Activated CD4-positive, alpha-beta T cell treated with anti-CD3 and anti-CD28 coated beads for 36 hours (primary cell): ENCODE results near the gene CEACAM19. TPM values are rescaled to one million over a fixed set of nuclear protein-coding genes. Genes with fewer than 3 reads are reported as not detected.

Source experiments
- ATAC-seq: fragments of 200-7000 bp; cut with Tn5 transposase; one replicate; pipeline ENCODE4 v1.10.0; 2021; ENCODE audit warnings: mild to moderate bottlenecking, moderate library complexity
- CTCF ChIA-PET: fragments of 350-600 bp; sonication (Branson Sonifier 250); formaldehyde crosslinking; loops from one replicate; lab custom pipeline; 2021; ENCODE audit warnings: antibody characterized with exemption; lab: Charles Lee
- POLR2A ChIA-PET: fragments of 350-600 bp; sonication (Branson Sonifier 250); formaldehyde crosslinking; loops from one replicate; lab custom pipeline; 2021; ENCODE audit warnings: antibody characterized with exemption, inconsistent platforms; lab: Charles Lee
- DNase-seq: peaks from one replicate; pipeline ENCODE4 v3.0.0-alpha.2; 2020
- H3K27ac Mint-ChIP-seq: one replicate; pipeline ENCODE4 v1.8.0; 2021; ENCODE audit warnings: mixed read lengths
- H3K27me3 Mint-ChIP-seq: one replicate; pipeline ENCODE4 v1.8.0; 2021; ENCODE audit warnings: mixed read lengths
- H3K36me3 Mint-ChIP-seq: one replicate; pipeline ENCODE4 v1.8.0; 2021; ENCODE audit warnings: low read depth, mixed read lengths
- H3K4me1 Mint-ChIP-seq: one replicate; pipeline ENCODE4 v1.8.0; 2021; ENCODE audit warnings: mixed read lengths
- H3K4me3 Mint-ChIP-seq: one replicate; pipeline ENCODE4 v1.8.0; 2021; ENCODE audit warnings: mild to moderate bottlenecking, moderate library complexity, mixed read lengths
- H3K9me3 Mint-ChIP-seq: one replicate; pipeline ENCODE4 v1.8.0; 2021; ENCODE audit warnings: low read depth, mixed read lengths
- intact Hi-C, 2 experiments: fragments of 100-400 bp; cut with DNase I in 1 of 2; cut with micrococcal nuclease in 1 of 2; formaldehyde crosslinking; loops; one replicate each; pipeline versions ENCODE4 v1.14.2 to v1.15.1; 2022 to 2024; cut with DNase I, micrococcal nuclease
- total RNA-seq, 2 experiments: library from RNA; stranded (reverse); gene quantifications; one replicate each; pipeline ENCODE4 v1.2.3, GENCODE V29; 2021

Gene CEACAM19
- total RNA-seq, 2 experiments from 2014 or later = 0.56 to 0.73 TPM

- peaks cover 4% of the 10 kb centered on the region for H3K4me1 Mint-ChIP-seq
- no peak overlapping the region for H3K27ac Mint-ChIP-seq
- no peak for DNase-seq
- ChIA-PET CTCF (interaction anchor here (1.2 kb wide), 1 partner anchor 8 kb away, joined by 3 read pairs; no protein-coding TSS in a partner anchor), POLR2A (no interaction called here)
- no peak for ATAC-seq
- no peak overlapping the region for H3K4me3 Mint-ChIP-seq
- H3K27me3 Mint-ChIP-seq = peaks cover 14% of the 10 kb centered on the region
- no peaks in the 10 kb centered on the region for H3K9me3 Mint-ChIP-seq
- H3K36me3 Mint-ChIP-seq = peaks cover 4% of the 10 kb centered on the region
- intact Hi-C loops = no loop called here
Observed at GRCh38 chr19:44646049-44646416, 25.2 kb upstream of the CEACAM19 start.

GRCh38 chr19:44647144-44647543 lies 24.1 kb upstream of the CEACAM19 start:
- intact Hi-C loops = no loop called here
- H3K27ac Mint-ChIP-seq = no peak overlapping the region
- peaks cover 4% of the 10 kb centered on the region for H3K4me1 Mint-ChIP-seq
- ATAC-seq = no peak
- ChIA-PET CTCF (interaction anchor here (1.9 kb wide), 1 partner anchor 70 kb away, joined by 4 read pairs; no protein-coding TSS in a partner anchor), POLR2A (no interaction called here)
- H3K9me3 Mint-ChIP-seq = no peaks in the 10 kb centered on the region
- no peak overlapping the region for H3K4me3 Mint-ChIP-seq
- peaks cover 12% of the 10 kb centered on the region for H3K27me3 Mint-ChIP-seq
- no peak for DNase-seq
- H3K36me3 Mint-ChIP-seq = peaks cover 4% of the 10 kb centered on the region

- ChIA-PET POLR2A (interaction anchor here (0.5 to 0.6 kb wide), 2 partner anchors 14 to 15 kb away, joined by 3 read pairs; no protein-coding TSS in a partner anchor), CTCF (interaction anchor here (0.9 to 2.1 kb wide), 5 partner anchors 9 to 1222 kb away, joined by 3 to 10 read pairs (median 4); no protein-coding TSS in a partner anchor)
- H3K27me3 Mint-ChIP-seq = peaks cover 7% of the 10 kb centered on the region
- intact Hi-C loops = no loop called here
- no peak for ATAC-seq
- no peak overlapping the region for H3K27ac Mint-ChIP-seq
- DNase-seq = no peak
- no peaks in the 10 kb centered on the region for H3K4me1 Mint-ChIP-seq
- no peak overlapping the region for H3K4me3 Mint-ChIP-seq
- H3K9me3 Mint-ChIP-seq = no peaks in the 10 kb centered on the region
- peaks cover 4% of the 10 kb centered on the region for H3K36me3 Mint-ChIP-seq
Observed at GRCh38 chr19:44648631-44649251, 22.5 kb upstream of the CEACAM19 start.

- H3K36me3 Mint-ChIP-seq = peaks cover 7% of the 10 kb centered on the region
- POLR2A ChIA-PET = no interaction called here
- no peak for ATAC-seq
- peaks cover 5% of the 10 kb centered on the region for H3K4me1 Mint-ChIP-seq
- no peaks in the 10 kb centered on the region for H3K9me3 Mint-ChIP-seq
- no peak for DNase-seq
- H3K27ac Mint-ChIP-seq = no peak overlapping the region
- H3K27me3 Mint-ChIP-seq = peaks cover 7% of the 10 kb centered on the region
- CTCF ChIA-PET = interaction anchor here (1.6 to 2.1 kb wide), 2 partner anchors 79 to 121 kb away, joined by 3 to 10 read pairs; no protein-coding TSS in a partner anchor
- intact Hi-C loops = no loop called here
- H3K4me3 Mint-ChIP-seq = no peak overlapping the region
Observed at GRCh38 chr19:44649578-44650145, 21.6 kb upstream of the CEACAM19 start.

GRCh38 chr19:44653343-44653742 lies 17.9 kb upstream of the CEACAM19 start:
- H3K36me3 Mint-ChIP-seq = peaks cover 19% of the 10 kb centered on the region
- ATAC-seq = no peak
- peaks cover 11% of the 10 kb centered on the region for H3K4me1 Mint-ChIP-seq
- CTCF ChIA-PET = interaction anchor here (1.2 to 2.1 kb wide), 4 partner anchors 55 to 118 kb away, joined by 3 to 10 read pairs (median 6); no protein-coding TSS in a partner anchor
- POLR2A ChIA-PET = no interaction called here
- H3K27ac Mint-ChIP-seq = no peak overlapping the region
- no peaks in the 10 kb centered on the region for H3K9me3 Mint-ChIP-seq
- no peak for DNase-seq
- H3K27me3 Mint-ChIP-seq = no peaks in the 10 kb centered on the region
- intact Hi-C loops = no loop called here
- H3K4me3 Mint-ChIP-seq = no peak overlapping the region

- intact Hi-C loops = loop anchor here in 1 of 2 experiments (1.0 to 2.0 kb wide), 4 partner anchors 39 to 191 kb away; no protein-coding TSS in a partner anchor
- H3K9me3 Mint-ChIP-seq = no peaks in the 10 kb centered on the region
- ATAC-seq (peak; percentile 97), DNase-seq (peak; percentile 89)
- POLR2A ChIA-PET = interaction anchor here (0.7 kb wide), 2 partner anchors 31 to 94 kb away, joined by 5 to 6 read pairs; no protein-coding TSS in a partner anchor
- H3K36me3 Mint-ChIP-seq = peaks cover 19% of the 10 kb centered on the region
- H3K4me3 Mint-ChIP-seq = no peak overlapping the region
- CTCF ChIA-PET = interaction anchor here (0.5 to 2.1 kb wide), 20 partner anchors 8 to 1398 kb away, joined by 3 to 10 read pairs (median 3); partner anchors contain the start of gene PVR
- peaks cover 11% of the 10 kb centered on the region for H3K4me1 Mint-ChIP-seq
- H3K27me3 Mint-ChIP-seq = no peaks in the 10 kb centered on the region
- no peak overlapping the region for H3K27ac Mint-ChIP-seq
Observed at GRCh38 chr19:44653977-44654774, 17.1 kb upstream of the CEACAM19 start.

GRCh38 chr19:44657211-44657921 lies 13.9 kb upstream of the CEACAM19 start:
- peaks cover 11% of the 10 kb centered on the region for H3K4me1 Mint-ChIP-seq
- ATAC-seq (peak; percentile 71), DNase-seq (peak; percentile 85)
- POLR2A ChIA-PET = no interaction called here
- intact Hi-C loops = loop anchor here (1.0 kb wide), 2 partner anchors 80 to 86 kb away; no protein-coding TSS in a partner anchor
- H3K36me3 Mint-ChIP-seq = peaks cover 15% of the 10 kb centered on the region
- H3K4me3 Mint-ChIP-seq = no peak overlapping the region
- H3K27ac Mint-ChIP-seq = no peak overlapping the region
- CTCF ChIA-PET = interaction anchor here (0.6 to 3.1 kb wide), 15 partner anchors 9 to 114 kb away, joined by 3 to 35 read pairs (median 4); partner anchors contain the start of gene PVR
- no peaks in the 10 kb centered on the region for H3K27me3 Mint-ChIP-seq
- no peaks in the 10 kb centered on the region for H3K9me3 Mint-ChIP-seq

GRCh38 chr19:44658069-44658733 lies 13.1 kb upstream of the CEACAM19 start:
- Mint-ChIP-seq H3K9me3 (no peaks in the 10 kb centered on the region), H3K36me3 (peaks cover 15% of the 10 kb centered on the region), H3K27me3 (no peaks in the 10 kb centered on the region), H3K27ac (no peak overlapping the region), H3K4me3 (no peak overlapping the region), H3K4me1 (peaks cover 11% of the 10 kb centered on the region)
- ChIA-PET CTCF (interaction anchor here (0.5 to 3.1 kb wide), 9 partner anchors 10 to 1379 kb away, joined by 3 to 35 read pairs (median 6); no protein-coding TSS in a partner anchor), POLR2A (no interaction called here)
- no peak for DNase-seq
- intact Hi-C loops = no loop called here
- ATAC-seq = no peak

- ChIA-PET CTCF (interaction anchor here (0.6 to 2.0 kb wide), 3 partner anchors 52 to 89 kb away, joined by 3 to 6 read pairs (median 3); no protein-coding TSS in a partner anchor), POLR2A (no interaction called here)
- intact Hi-C loops = no loop called here
- Mint-ChIP-seq H3K27ac (no peak overlapping the region), H3K36me3 (peaks cover 11% of the 10 kb centered on the region), H3K4me1 (peaks cover 5% of the 10 kb centered on the region), H3K4me3 (no peak overlapping the region), H3K27me3 (no peaks in the 10 kb centered on the region), H3K9me3 (no peaks in the 10 kb centered on the region)
- DNase-seq = no peak
- no peak for ATAC-seq
Observed at GRCh38 chr19:44660081-44660480, 11.2 kb upstream of the CEACAM19 start.

- Mint-ChIP-seq H3K4me1 (peaks cover 5% of the 10 kb centered on the region), H3K27ac (no peak overlapping the region), H3K9me3 (no peaks in the 10 kb centered on the region), H3K36me3 (peaks cover 7% of the 10 kb centered on the region), H3K27me3 (no peaks in the 10 kb centered on the region), H3K4me3 (no peak overlapping the region)
- DNase-seq = no peak
- ATAC-seq = no peak
- ChIA-PET POLR2A (no interaction called here), CTCF (interaction anchor here (1.0 kb wide), 1 partner anchor 78 kb away, joined by 3 read pairs; no protein-coding TSS in a partner anchor)
- intact Hi-C loops = no loop called here
Observed at GRCh38 chr19:44661205-44661604, 10.1 kb upstream of the CEACAM19 start.
